ENCODE measurements around the gene DDIAS. TPM values are rescaled to one million over a fixed set of nuclear protein-coding genes. Genes with fewer than 3 reads are reported as not detected.
"Not testable (repeated sequence)": the region's sequence is repeated elsewhere in the genome, so short reads cannot be mapped to it uniquely, and the experiment has no call there.

Gene DDIAS
- polyA plus RNA-seq, 1 experiment, result 2.9 TPM

DNA sequence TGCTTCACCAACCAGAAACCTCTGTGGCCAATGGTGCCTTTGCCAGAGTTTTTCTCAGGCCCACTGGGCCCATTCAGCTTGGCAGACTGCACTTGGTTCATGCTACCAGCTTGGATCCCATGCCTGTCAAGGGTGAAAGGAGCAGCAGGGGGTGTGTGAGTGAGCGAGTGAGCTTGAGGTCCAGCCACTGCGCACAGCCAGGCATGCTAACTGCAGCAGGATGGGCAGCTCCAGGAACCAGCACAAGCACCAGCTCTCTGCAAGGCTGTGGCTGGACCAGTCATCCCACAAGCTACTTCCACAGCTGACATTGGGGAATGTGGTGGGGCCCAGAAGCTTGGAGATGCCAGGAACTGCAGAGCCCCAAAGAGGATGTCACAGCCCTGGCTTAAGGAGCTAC, 40.8 kb downstream of the DDIAS start:
- Histone ChIP-seq H3K27ac (ENCODE audit: low read depth, low read length) (no peak overlapping the region), H3K9me3 (ENCODE audit: control insufficient read depth, insufficient read depth, low read length) (no peaks in the 10 kb centered on the region), H3K27me3 (ENCODE audit: control insufficient read depth, insufficient read depth, low read length) (no peaks in the 10 kb centered on the region), H3K4me3 (ENCODE audit: low read depth, low read length) (no peak overlapping the region)
- POLR2A ChIA-PET, result no interaction called here
- TF ChIP-seq, protein P1, sequence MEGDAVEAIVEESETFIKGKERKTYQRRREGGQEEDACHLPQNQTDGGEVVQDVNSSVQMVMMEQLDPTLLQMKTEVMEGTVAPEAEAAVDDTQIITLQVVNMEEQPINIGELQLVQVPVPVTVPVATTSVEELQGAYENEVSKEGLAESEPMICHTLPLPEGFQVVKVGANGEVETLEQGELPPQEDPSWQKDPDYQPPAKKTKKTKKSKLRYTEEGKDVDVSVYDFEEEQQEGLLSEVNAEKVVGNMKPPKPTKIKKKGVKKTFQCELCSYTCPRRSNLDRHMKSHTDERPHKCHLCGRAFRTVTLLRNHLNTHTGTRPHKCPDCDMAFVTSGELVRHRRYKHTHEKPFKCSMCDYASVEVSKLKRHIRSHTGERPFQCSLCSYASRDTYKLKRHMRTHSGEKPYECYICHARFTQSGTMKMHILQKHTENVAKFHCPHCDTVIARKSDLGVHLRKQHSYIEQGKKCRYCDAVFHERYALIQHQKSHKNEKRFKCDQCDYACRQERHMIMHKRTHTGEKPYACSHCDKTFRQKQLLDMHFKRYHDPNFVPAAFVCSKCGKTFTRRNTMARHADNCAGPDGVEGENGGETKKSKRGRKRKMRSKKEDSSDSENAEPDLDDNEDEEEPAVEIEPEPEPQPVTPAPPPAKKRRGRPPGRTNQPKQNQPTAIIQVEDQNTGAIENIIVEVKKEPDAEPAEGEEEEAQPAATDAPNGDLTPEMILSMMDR (IDR thresholded peaks at IDR 0.05; ENCODE audit: low read depth, low read length), result no peak
- CTCF ChIA-PET, result interaction anchor here (0.9 kb wide), 1 partner anchor 16 kb away, joined by 3 read pairs; no protein-coding TSS in a partner anchor
- no peak for DNase-seq (ENCODE audit: low read depth, low spot score)

DNA sequence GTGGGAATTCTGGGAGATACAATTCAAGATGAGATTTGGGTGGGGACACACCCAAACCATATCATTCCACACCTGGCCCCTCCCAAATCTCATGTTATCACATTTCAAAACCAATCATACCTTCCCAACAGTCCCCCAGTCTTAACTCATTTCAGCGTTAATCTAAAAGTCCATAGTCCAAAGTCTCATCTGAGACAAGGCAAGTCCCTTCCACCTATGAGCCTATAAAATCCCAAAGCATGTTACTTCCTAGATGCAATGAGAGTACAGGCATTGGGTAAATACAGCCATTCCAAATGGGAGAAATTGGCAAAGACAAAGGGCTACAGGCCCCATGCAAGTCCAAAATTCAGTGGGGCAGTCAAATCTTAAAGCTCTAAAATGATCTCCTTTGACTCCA, 41.9 kb downstream of the DDIAS start:
- H3K27me3 ChIP-seq (ENCODE audit: control insufficient read depth, insufficient read depth, low read length); H3K27ac ChIP-seq (ENCODE audit: low read depth, low read length); H3K9me3 ChIP-seq (ENCODE audit: control insufficient read depth, insufficient read depth, low read length); POLR2A ChIA-PET; H3K4me3 ChIP-seq (ENCODE audit: low read depth, low read length); DNase-seq (ENCODE audit: low read depth, low spot score); CTCF ChIA-PET: not testable (repeated sequence)

DNA sequence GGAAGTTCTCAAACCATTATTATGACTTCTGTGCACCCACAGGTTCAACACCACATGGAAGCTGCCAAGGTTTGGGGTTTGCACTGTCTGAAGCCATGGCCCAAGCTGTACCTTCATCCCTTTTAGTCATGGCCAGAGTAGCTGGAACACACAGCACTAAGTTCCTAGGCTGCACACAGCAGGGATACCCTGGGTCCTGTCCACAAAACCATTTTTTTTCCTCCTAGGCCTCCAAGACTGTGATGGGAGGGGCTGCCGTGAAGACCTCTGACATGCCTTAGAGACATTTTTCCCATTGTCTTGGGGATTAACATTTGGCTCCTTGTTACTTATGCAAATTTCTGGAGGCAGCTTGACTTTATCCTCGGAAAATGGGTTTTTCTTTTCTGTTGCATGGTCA, 42.7 kb downstream of the DDIAS start:
- H3K4me3 ChIP-seq (ENCODE audit: low read depth, low read length), result no peak overlapping the region
- H3K27ac ChIP-seq (ENCODE audit: low read depth, low read length), result no peak overlapping the region
- no peak for DNase-seq (ENCODE audit: low read depth, low spot score)
- ChIA-PET POLR2A (no interaction called here), CTCF (no interaction called here)
- TF ChIP-seq, protein P1 (IDR thresholded peaks at IDR 0.05; ENCODE audit: low read depth, low read length), result no peak
- no peaks in the 10 kb centered on the region for H3K27me3 ChIP-seq (ENCODE audit: control insufficient read depth, insufficient read depth, low read length)
- H3K9me3 ChIP-seq (ENCODE audit: control insufficient read depth, insufficient read depth, low read length), result no peaks in the 10 kb centered on the region

DNA sequence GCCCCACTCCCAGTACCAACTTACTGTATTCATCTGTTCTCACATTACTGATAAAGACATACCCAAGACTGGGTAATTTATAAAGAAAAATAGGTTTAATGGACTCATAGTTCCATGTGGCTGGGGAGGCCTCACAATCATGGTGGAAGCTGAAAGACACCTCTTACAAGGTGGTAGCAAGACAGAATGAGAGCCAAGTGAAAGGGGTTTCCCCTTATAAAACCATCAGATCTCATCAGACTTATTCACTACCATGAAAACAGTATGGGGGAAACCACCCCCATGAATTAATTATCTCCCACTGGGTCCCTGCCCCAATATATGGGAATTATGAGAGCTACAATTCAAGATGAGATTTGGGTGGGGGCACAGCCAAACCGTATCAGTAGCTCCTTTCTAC, 43.5 kb downstream of the DDIAS start:
- H3K27me3 ChIP-seq (ENCODE audit: control insufficient read depth, insufficient read depth, low read length); H3K27ac ChIP-seq (ENCODE audit: low read depth, low read length); POLR2A ChIA-PET; CTCF ChIA-PET; DNase-seq (ENCODE audit: low read depth, low spot score); H3K4me3 ChIP-seq (ENCODE audit: low read depth, low read length); H3K9me3 ChIP-seq (ENCODE audit: control insufficient read depth, insufficient read depth, low read length): not testable (repeated sequence)

DNA sequence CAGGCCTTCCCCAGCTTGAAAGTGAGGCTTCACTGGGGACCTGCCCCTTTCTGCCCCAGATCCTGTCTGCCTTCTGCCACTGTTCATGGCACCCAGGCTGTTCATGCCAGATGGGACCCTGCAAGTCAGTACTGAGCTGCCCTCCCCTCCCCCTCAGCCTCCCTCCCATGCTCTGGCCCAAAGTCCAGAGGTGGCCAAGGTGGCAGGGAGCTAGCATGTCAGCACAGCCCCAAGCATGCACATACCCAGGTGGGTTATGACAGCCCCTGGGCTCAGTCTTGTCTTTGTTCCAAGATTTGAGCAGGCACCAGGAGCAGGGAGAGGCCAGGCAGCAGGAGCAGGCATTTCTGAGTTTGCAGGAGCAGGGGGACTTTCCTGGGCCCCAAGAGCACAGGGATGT, 44.1 kb downstream of the DDIAS start:
- Histone ChIP-seq H3K27me3 (ENCODE audit: control insufficient read depth, insufficient read depth, low read length) (no peaks in the 10 kb centered on the region), H3K9me3 (ENCODE audit: control insufficient read depth, insufficient read depth, low read length) (no peaks in the 10 kb centered on the region), H3K4me3 (ENCODE audit: low read depth, low read length) (no peak overlapping the region), H3K27ac (ENCODE audit: low read depth, low read length) (no peak overlapping the region)
- CTCF ChIA-PET, result no interaction called here
- POLR2A ChIA-PET, result no interaction called here
- TF ChIP-seq, protein P1 (IDR thresholded peaks at IDR 0.05; ENCODE audit: low read depth, low read length), result no peak
- no peak for DNase-seq (ENCODE audit: low read depth, low spot score)

DNA sequence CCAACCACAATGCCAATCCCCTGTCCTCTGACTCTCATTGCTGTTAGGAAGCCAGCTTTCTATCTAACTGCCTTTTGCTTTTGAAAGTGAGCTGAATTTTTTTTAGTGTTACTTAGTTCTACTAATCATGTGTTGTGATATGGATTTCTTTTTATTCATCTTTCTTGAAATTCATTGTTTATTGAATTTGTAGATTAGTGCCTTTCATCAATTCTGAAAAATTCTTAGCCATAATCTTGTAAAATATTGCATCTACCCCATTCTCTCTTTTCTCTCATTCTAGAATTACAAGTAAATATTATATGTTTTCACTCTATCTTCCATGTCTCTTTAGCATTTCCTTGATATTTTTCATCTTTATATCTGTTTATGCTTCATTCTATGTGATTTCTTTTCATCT, 47.8 kb downstream of the DDIAS start:
- CTCF ChIA-PET, result no interaction called here

DNA sequence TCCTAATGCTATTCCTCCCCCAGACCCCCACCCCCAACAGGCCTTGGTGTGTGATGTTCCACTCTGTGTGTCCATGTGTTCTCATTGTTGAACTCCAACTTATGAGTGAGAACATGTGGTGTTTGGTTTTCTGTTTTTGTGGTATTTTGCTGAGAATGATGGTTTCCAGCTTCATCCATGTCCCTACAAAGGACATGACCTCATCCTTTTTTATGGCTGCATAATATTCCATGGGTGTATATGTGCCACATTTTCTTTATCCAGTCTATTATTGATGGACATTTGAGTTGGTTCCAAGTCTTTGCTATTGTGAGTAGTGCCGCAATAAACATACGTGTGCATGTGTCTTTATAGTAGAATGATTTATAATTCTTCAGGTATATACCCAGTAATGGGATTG, 49.0 kb downstream of the DDIAS start:
- CTCF ChIA-PET; H3K27ac ChIP-seq (ENCODE audit: low read depth, low read length); H3K4me3 ChIP-seq (ENCODE audit: low read depth, low read length); H3K27me3 ChIP-seq (ENCODE audit: control insufficient read depth, insufficient read depth, low read length); POLR2A ChIA-PET; H3K9me3 ChIP-seq (ENCODE audit: control insufficient read depth, insufficient read depth, low read length); DNase-seq (ENCODE audit: low read depth, low spot score): not testable (repeated sequence)

More for the DNA sequence above, 47.8 kb downstream of the DDIAS start:
- no peak overlapping the region for H3K27ac ChIP-seq (ENCODE audit: low read depth, low read length)
- H3K27me3 ChIP-seq (ENCODE audit: control insufficient read depth, insufficient read depth, low read length), result no peaks in the 10 kb centered on the region
- POLR2A ChIA-PET, result no interaction called here
- no peak overlapping the region for H3K4me3 ChIP-seq (ENCODE audit: low read depth, low read length)
- TF ChIP-seq, protein P1 (IDR thresholded peaks at IDR 0.05; ENCODE audit: low read depth, low read length), result no peak
- DNase-seq (ENCODE audit: low read depth, low spot score), result no peak
- no peaks in the 10 kb centered on the region for H3K9me3 ChIP-seq (ENCODE audit: control insufficient read depth, insufficient read depth, low read length)

DNA sequence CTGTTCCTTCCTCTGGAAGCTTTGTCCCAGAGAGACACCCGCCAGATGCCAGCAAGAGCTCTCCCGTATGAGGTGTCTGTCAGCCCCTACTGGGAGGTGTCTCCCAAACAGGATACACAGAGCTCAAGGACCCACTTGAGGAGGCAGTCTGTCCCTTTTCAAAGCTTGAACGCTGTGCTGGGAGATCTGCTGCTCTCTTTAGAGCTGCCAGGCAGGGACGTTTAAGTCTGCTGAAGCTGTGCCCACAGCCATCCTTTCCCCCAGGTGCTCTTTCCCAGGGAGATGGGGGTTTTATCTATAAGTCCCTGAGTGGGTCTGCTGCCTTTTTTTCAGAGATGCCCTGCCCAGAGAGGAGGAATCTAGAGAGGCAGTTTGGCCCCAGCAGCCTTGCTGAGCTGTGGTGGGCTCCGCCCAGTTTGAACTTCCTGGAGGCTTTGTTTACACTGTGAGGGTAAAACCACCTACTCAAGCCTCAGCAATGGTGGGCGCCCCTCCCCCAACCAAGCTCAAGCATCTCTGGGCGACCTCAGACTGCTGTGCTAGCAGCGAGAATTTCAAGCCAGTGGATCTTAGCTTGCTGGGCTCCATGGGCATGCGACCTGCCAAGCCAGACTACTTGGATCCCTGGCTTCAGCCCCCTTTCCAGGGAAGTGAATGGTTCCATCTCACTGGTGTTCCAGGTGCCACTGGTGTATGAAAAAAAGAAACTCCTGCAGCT, 54.4 kb downstream of the DDIAS start:
- H3K9me3 ChIP-seq (ENCODE audit: control insufficient read depth, insufficient read depth, low read length); H3K27ac ChIP-seq (ENCODE audit: low read depth, low read length); H3K27me3 ChIP-seq (ENCODE audit: control insufficient read depth, insufficient read depth, low read length); H3K4me3 ChIP-seq (ENCODE audit: low read depth, low read length); DNase-seq (ENCODE audit: low read depth, low spot score): not testable (repeated sequence)
- ChIA-PET POLR2A (interaction anchor here (1.1 kb wide), 1 partner anchor 96 kb away, joined by 5 read pairs; no protein-coding TSS in a partner anchor), CTCF (interaction anchor here (0.8 kb wide), 1 partner anchor 29 kb away, joined by 3 read pairs; no protein-coding TSS in a partner anchor)

Measured in AG04450 (cell line).